Activated CD4-positive, alpha-beta memory T cell treated with anti-CD3 and anti-CD28 coated beads for 36 hours (primary cell): ENCODE data around the gene OSBPL2. TPM values are rescaled to one million over a fixed set of nuclear protein-coding genes. Genes with fewer than 3 reads are reported as not detected.
A peak's percentile ranks its signal among the peaks of the same experiment; 100 is the strongest.

Source experiments
- CTCF ChIA-PET: fragments of 350-600 bp; sonication (Branson Sonifier 250); formaldehyde crosslinking; loops from one replicate; lab custom pipeline; 2021; ENCODE audit warnings: antibody characterized with exemption, inconsistent platforms; lab: Charles Lee
- POLR2A ChIA-PET: fragments of 350-600 bp; sonication (Branson Sonifier 250); formaldehyde crosslinking; loops from one replicate; lab custom pipeline; 2021; ENCODE audit warnings: antibody characterized with exemption; lab: Charles Lee
- DNase-seq: peaks from one replicate; pipeline ENCODE4 v3.0.0-alpha.2; 2020
- H3K27ac Mint-ChIP-seq: one replicate; pipeline ENCODE4 v1.8.0; 2021; ENCODE audit warnings: mixed read lengths
- H3K27me3 Mint-ChIP-seq: one replicate; pipeline ENCODE4 v1.8.0; 2021; ENCODE audit warnings: mixed read lengths
- H3K36me3 Mint-ChIP-seq: one replicate; pipeline ENCODE4 v1.8.0; 2021; ENCODE audit warnings: mixed read lengths
- H3K4me1 Mint-ChIP-seq: one replicate; pipeline ENCODE4 v1.8.0; 2021; ENCODE audit warnings: low read depth, mixed read lengths
- H3K4me3 Mint-ChIP-seq: one replicate; pipeline ENCODE4 v1.8.0; 2021; ENCODE audit warnings: mild to moderate bottlenecking, mixed read lengths
- H3K9me3 Mint-ChIP-seq: one replicate; pipeline ENCODE4 v1.8.0; 2021; ENCODE audit warnings: mixed read lengths
- intact Hi-C: fragments of 100-400 bp; cut with micrococcal nuclease; formaldehyde crosslinking; loops from one replicate; pipeline ENCODE4 v1.15.1; 2023
- total RNA-seq, 2 experiments: library from RNA; stranded (reverse); gene quantifications; one replicate each; pipeline ENCODE4 v1.2.3, GENCODE V29; 2021

The OSBPL2 gene
- total RNA-seq, 2 experiments from 2014 or later, result 25.4 to 29.3 TPM

DNA sequence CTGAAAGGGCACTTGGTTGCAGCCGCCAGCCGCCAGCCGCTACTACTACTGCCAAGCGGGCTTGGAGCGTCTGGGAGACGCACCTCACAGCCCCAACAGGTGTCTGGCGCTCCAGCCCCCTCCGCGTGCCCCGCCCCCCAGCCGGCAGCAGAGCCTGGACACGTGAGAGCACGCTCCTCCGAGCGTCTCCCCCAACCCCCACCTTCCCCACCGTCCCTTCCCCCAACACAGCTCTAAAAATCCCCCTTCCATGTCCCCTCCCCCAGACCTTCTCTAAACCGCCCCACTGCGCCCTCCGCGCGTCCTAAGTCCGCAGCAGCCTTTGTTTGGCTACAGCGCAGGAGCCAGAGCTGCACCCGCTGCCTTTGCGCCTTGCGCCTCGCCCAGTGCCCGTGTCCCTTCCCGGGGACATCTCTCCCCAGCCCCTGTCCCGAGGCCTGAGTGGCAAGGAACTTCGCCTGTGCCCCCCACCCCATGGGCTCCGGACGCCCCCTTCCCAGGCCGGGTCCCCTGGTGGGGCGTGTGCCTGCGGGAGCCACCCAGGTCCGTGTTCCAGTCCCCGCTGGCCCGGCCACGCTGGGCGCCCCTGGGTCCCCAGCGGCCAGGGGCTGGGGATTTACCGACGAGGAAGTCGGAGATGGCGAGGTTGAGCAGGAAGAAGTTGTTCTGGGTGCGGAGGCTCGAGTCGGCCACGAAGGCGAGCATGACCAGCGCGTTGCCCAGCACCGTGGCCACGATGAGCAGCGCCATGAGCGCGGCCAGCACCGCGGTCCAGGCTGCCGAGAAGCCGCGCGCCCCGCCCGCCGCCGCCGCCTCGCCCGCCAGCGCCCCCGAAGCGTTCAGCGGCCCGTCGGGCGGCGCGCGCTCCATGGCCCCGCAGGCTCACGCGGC, 19.0 kb upstream of the OSBPL2 start:
- Mint-ChIP-seq H3K4me3 (no peak overlapping the region), H3K9me3 (no peaks in the 10 kb centered on the region), H3K36me3 (no peaks in the 10 kb centered on the region), H3K4me1 (no peaks in the 10 kb centered on the region), H3K27ac (no peak overlapping the region), H3K27me3 (peaks cover 42% of the 10 kb centered on the region)
- intact Hi-C loops, result no loop called here
- ChIA-PET CTCF (no interaction called here), POLR2A (no interaction called here)
- no peak for DNase-seq

DNA sequence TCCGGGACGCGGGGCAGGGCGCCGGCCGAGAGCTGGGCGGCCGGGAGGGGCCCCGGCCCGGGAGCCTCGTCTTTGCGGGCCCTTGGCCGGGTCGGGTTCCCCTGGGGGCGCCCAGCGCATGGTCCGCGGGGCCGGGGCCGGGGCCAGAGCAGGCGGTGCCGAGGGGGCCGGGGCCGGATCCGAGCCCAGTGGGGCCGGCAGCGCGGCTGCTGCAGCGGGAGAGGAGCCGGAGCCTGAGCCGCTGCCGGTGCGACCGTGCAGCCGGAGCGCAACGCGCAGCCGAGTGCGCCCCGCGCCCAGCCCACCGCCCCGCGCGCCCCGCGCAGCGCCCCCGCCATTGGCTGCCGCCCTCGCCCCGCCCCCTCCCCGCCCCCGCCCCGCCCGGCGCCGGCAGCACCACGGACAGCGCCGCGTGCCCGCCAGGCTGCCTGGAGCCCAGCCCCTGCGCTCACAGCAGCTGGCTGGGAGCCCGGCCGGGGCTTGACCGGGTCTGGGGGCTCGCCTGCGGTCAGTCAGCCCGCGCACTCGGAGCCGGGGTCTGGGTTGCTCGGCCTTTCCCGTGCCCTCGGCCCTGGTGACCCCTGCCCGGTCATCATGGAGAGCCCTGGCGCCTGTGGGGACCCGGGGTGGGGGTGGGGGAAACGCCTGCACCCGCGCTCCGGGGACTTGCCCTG, 18.2 kb upstream of the OSBPL2 start, which contains the start of gene HRH3:
HRH3 (minus strand) TSS at position 287 of the 674 bp plus-strand sequence. CDS start 308 bp downstream, outside the sequence.
- Mint-ChIP-seq H3K36me3 (no peaks in the 10 kb centered on the region), H3K4me1 (no peaks in the 10 kb centered on the region), H3K27ac (no peak within 1 kb of the TSS), H3K9me3 (no peaks in the 10 kb centered on the region), H3K4me3 (no peak within 1 kb of the TSS), H3K27me3 (peaks cover 47% of the 10 kb centered on the region)
- peak; percentile 38 for DNase-seq
- POLR2A ChIA-PET, result no interaction called here
- intact Hi-C loops, result no loop called here
- CTCF ChIA-PET, result no interaction called here

DNA sequence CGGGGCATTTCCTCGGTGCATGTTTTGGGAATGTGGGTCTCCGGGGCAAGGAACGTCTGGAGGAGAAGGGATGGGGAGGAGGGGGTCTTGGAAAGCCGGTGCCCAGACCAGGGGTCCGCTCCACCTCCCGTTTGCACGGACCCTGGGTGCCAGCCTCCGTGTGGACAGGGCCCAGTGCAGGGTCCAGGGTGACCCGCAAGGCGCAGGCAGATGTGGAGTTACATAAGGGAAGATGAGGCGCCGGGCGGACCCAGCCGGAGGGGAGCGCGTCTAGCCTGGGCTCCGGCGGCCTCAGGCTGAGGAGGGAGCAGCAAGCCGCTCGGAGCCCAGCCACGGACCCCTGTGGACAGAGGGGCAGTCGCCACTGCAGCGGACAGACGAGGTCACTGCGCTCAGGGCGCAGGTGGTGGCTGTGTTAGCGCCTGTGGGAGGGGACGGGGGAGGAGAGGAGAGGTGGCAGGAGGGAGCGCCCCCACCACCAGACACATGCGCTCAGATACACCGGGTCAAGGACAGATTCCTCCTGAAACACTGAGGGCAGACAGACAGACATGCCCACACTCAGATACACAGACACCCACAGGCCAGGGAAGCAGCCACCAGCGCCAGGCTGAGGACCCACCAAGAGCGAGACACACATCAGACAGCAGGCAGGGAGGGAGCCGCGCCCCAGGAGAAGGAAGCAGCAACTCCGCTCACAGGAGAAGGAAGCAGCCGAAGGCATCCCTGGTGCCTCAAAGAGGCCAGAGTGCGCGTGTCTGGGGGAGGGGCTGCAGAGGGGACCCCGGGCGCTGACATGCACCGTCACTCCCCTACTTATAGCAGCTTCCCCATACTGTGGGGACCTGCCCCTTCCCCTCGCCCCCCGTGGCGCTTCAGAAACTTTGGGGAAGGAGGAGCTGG, 17.4 kb upstream of the OSBPL2 start:
- DNase-seq, result no peak
- POLR2A ChIA-PET, result no interaction called here
- H3K36me3 Mint-ChIP-seq, result no peaks in the 10 kb centered on the region
- H3K27ac Mint-ChIP-seq, result no peak overlapping the region
- intact Hi-C loops, result no loop called here
- no peaks in the 10 kb centered on the region for H3K9me3 Mint-ChIP-seq
- CTCF ChIA-PET, result no interaction called here
- no peaks in the 10 kb centered on the region for H3K4me1 Mint-ChIP-seq
- H3K27me3 Mint-ChIP-seq, result peaks cover 47% of the 10 kb centered on the region
- no peak overlapping the region for H3K4me3 Mint-ChIP-seq

- no peak for DNase-seq
- ChIA-PET POLR2A (no interaction called here), CTCF (no interaction called here)
- Mint-ChIP-seq H3K4me3 (no peak overlapping the region), H3K27ac (no peak overlapping the region), H3K4me1 (no peaks in the 10 kb centered on the region), H3K27me3 (peaks cover 47% of the 10 kb centered on the region), H3K36me3 (no peaks in the 10 kb centered on the region), H3K9me3 (no peaks in the 10 kb centered on the region)
- intact Hi-C loops, result no loop called here
Measured at GRCh38 chr20:62222266-62222850, 16.0 kb upstream of the OSBPL2 start.

DNA sequence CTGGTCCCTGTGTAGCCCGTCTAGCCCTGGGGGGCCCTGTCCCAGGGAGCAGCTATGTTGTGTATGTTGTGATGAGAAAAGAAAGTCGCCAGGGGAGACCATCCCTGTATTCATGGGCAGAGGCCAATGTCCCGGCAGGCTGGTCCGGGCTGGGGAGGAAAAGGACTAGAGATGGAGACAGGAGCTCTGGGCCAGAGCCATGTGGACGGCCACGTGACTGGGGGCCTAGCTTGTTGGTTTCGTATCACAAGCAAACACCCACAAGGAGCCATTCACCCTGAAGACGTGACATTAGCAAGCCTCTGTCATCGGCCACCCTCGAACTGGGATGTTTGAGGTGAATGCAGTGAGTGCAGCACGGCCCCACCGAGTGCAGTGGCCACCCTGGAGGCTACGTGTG, 15.3 kb upstream of the OSBPL2 start:
- H3K4me1 Mint-ChIP-seq, result no peaks in the 10 kb centered on the region
- H3K27ac Mint-ChIP-seq, result no peak overlapping the region
- no peak overlapping the region for H3K4me3 Mint-ChIP-seq
- no peak for DNase-seq
- no peaks in the 10 kb centered on the region for H3K36me3 Mint-ChIP-seq
- POLR2A ChIA-PET, result no interaction called here
- CTCF ChIA-PET, result no interaction called here
- H3K27me3 Mint-ChIP-seq, result peaks cover 44% of the 10 kb centered on the region
- H3K9me3 Mint-ChIP-seq, result no peaks in the 10 kb centered on the region
- intact Hi-C loops, result no loop called here

DNA sequence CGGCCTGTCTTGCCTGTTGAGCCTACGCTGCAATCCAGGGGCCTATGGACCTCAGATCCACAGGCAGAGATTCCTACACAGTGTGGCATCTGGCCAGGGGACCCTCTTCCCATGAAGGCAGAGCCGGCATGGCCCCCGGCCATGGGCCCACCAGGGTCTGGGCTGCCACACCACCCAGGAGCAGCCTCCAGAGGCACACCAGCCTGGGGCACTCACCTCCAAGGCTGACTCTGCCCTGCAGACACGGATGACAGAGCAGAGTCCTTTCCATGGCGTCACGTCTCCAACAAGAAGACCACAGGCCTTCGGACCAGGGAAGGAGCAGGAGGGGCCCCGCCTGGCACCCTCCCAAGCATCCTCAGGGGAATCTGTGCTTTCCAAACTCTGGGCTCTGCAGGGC, 14.8 kb upstream of the OSBPL2 start:
- Mint-ChIP-seq H3K27me3 (peaks cover 39% of the 10 kb centered on the region), H3K27ac (no peak overlapping the region), H3K4me3 (no peak overlapping the region), H3K9me3 (no peaks in the 10 kb centered on the region), H3K36me3 (no peaks in the 10 kb centered on the region), H3K4me1 (no peaks in the 10 kb centered on the region)
- intact Hi-C loops, result no loop called here
- ChIA-PET POLR2A (no interaction called here), CTCF (no interaction called here)
- DNase-seq, result no peak

- no peaks in the 10 kb centered on the region for H3K9me3 Mint-ChIP-seq
- ChIA-PET POLR2A (no interaction called here), CTCF (no interaction called here)
- no peak for DNase-seq
- no peaks in the 10 kb centered on the region for H3K36me3 Mint-ChIP-seq
- no peak overlapping the region for H3K4me3 Mint-ChIP-seq
- H3K27me3 Mint-ChIP-seq, result peaks cover 33% of the 10 kb centered on the region
- H3K27ac Mint-ChIP-seq, result no peak overlapping the region
- intact Hi-C loops, result no loop called here
- H3K4me1 Mint-ChIP-seq, result no peaks in the 10 kb centered on the region
Measured at GRCh38 chr20:62224113-62224855, 14.0 kb upstream of the OSBPL2 start.

GRCh38 chr20:62225026-62225425, 13.3 kb upstream of the OSBPL2 start:
- Mint-ChIP-seq H3K4me3 (no peak overlapping the region), H3K36me3 (no peaks in the 10 kb centered on the region), H3K27me3 (peaks cover 33% of the 10 kb centered on the region), H3K27ac (no peak overlapping the region), H3K4me1 (no peaks in the 10 kb centered on the region), H3K9me3 (no peaks in the 10 kb centered on the region)
- ChIA-PET POLR2A (no interaction called here), CTCF (no interaction called here)
- intact Hi-C loops, result no loop called here
- DNase-seq, result no peak

DNA sequence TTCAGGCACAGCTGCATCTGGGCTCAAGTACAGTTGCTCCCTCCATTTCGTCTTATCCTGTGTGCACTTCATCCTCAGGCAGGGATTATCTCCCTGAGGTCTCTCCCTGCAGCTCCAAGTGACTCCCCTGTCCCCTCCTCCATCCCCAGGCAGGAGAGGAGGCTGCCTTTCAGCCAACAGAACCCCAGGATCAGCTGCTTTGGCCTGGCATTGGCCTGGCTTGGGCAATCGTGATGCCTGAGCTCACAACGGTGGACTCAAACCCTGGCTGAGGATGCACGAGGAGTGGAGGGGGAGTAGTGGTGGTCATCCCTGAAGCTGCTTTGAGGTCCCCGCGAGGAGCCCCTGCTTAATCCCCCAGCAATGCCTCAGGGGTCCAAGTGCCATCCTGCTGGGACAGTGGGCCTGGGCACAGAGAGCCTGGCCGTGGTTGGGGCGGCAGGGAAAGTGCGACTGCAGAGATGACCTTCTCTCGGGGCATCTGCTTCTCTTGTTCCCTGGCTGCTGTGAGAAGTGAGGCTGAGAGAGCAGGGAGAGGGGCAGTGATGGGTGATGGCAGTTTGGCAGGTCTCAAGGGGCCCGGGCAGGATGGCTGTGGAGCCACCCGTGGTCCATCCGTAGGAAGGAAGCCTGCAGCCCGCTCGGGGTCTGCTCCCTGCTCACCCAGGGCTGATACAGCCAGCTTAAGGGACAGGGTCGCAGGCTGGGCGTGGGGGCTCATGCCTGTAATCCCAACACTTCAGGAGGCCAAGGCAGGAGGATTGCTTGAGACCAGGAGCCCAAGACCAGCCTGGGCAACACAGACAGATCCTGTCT, 12.3 kb upstream of the OSBPL2 start:
- no peak overlapping the region for H3K27ac Mint-ChIP-seq
- no peaks in the 10 kb centered on the region for H3K36me3 Mint-ChIP-seq
- POLR2A ChIA-PET, result no interaction called here
- H3K9me3 Mint-ChIP-seq, result no peaks in the 10 kb centered on the region
- H3K4me3 Mint-ChIP-seq, result no peak overlapping the region
- CTCF ChIA-PET, result no interaction called here
- DNase-seq, result no peak
- H3K27me3 Mint-ChIP-seq, result peaks cover 27% of the 10 kb centered on the region
- intact Hi-C loops, result no loop called here
- no peaks in the 10 kb centered on the region for H3K4me1 Mint-ChIP-seq

DNA sequence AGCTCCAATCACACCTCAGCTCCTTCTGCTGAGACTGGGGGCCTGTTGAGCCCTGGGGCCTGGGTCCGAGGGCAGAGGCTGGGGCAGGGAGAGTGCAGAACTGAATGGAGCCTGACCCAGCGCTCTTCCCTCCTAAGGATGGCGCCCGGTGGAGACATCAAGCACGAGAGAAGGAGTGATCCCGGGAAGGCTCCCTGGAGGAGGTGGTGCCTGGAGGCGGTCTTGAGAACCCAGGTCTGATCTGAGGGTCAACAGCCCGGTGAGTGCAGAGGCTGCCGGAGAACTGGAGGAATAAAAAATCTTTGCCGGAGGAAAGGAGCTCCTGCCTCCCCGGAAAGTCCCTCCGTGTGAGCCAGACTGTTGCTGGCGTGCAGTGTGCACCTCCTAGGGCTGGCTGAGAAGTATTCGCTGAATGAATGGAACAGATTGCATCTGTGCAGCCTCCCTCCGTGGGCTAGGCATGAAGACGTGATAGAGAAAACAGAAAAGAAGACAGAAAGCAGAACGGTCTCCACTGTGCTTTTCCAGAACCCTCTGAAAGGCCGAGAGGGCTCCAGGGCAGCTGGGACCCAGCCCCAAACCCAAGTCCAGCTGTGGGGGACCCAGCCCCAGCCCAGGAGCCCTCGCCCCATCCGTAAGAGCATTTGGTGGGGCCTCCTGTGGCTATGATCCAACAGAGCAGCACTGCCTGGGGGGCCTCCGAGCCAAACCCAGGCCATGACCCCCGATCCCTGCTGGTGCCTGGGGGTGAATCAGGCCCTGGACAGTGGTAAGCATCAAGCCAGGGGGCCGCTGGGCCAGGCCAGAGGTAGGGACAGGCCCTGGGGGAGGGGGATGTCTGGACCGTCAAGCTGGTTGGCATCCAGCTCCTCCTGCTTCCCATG, 11.4 kb upstream of the OSBPL2 start:
- Mint-ChIP-seq H3K27ac (no peak overlapping the region), H3K4me3 (no peak overlapping the region), H3K27me3 (peaks cover 20% of the 10 kb centered on the region), H3K4me1 (no peaks in the 10 kb centered on the region), H3K9me3 (no peaks in the 10 kb centered on the region), H3K36me3 (no peaks in the 10 kb centered on the region)
- DNase-seq, result no peak
- POLR2A ChIA-PET, result no interaction called here
- intact Hi-C loops, result no loop called here
- CTCF ChIA-PET, result no interaction called here
